ENCODE data around the gene CNST. TPM values are rescaled to one million over a fixed set of nuclear protein-coding genes. Genes with fewer than 3 reads are reported as not detected.

Gene CNST
- 10 to 100 TPM; 32.1 to 33.5 (median 32.3) TPM for total RNA-seq

GRCh38 chr1:246566128-246566812 is at the start of gene CNST, which contains the start of gene TFB2M:
Gene CNST, plus strand, starts transcription at chr1:246566456. Its CDS starts 25,107 bp downstream, at chr1:246591563.
Gene TFB2M, minus strand, starts transcription at chr1:246566261. Its CDS starts 123 bp downstream, at chr1:246566138.
- DNase-seq (peak; percentile 82), ATAC-seq (peak; percentile 85 to 91)
- Mint-ChIP-seq H3K4me1 (ENCODE audit: low read depth) (peaks cover 50% of the 10 kb centered on the region), H3K36me3 (ENCODE audit: insufficient read depth) (peaks cover 4% of the 10 kb centered on the region), H3K9me3 (no peaks in the 10 kb centered on the region), H3K27me3 (ENCODE audit: low read depth) (no peaks in the 10 kb centered on the region), H3K4me3 (peak within 1 kb of the TSS; percentile 99)

- ATAC-seq, result no peak
- H3K9me3 Mint-ChIP-seq, result peaks cover 11% of the 10 kb centered on the region
- peaks cover 2% of the 10 kb centered on the region for H3K4me1 Mint-ChIP-seq (ENCODE audit: low read depth)
Observed at GRCh38 chr1:246517391-246517790, 48.9 kb upstream of the CNST start.

GRCh38 chr1:246518456-246519205 is 47.6 kb upstream of the CNST start:
- Mint-ChIP-seq H3K4me1 (ENCODE audit: low read depth) (peaks cover 2% of the 10 kb centered on the region), H3K36me3 (ENCODE audit: insufficient read depth) (no peaks in the 10 kb centered on the region), H3K27me3 (ENCODE audit: low read depth) (no peaks in the 10 kb centered on the region), H3K9me3 (peaks cover 11% of the 10 kb centered on the region), H3K4me3 (no peak overlapping the region)
- ATAC-seq (no peak), DNase-seq (no peak)

More at GRCh38 chr1:246517391-246517790, 48.9 kb upstream of the CNST start:
- no peak for DNase-seq
- Mint-ChIP-seq H3K27me3 (ENCODE audit: low read depth) (no peaks in the 10 kb centered on the region), H3K36me3 (ENCODE audit: insufficient read depth) (no peaks in the 10 kb centered on the region), H3K4me3 (no peak overlapping the region)

GRCh38 chr1:246519514-246519913 is 46.7 kb upstream of the CNST start:
- Mint-ChIP-seq H3K27me3 (ENCODE audit: low read depth) (no peaks in the 10 kb centered on the region), H3K9me3 (peaks cover 11% of the 10 kb centered on the region), H3K4me1 (ENCODE audit: low read depth) (no peaks in the 10 kb centered on the region), H3K36me3 (ENCODE audit: insufficient read depth) (no peaks in the 10 kb centered on the region), H3K4me3 (no peak overlapping the region)
- no peak for ATAC-seq
- no peak for DNase-seq

DNA sequence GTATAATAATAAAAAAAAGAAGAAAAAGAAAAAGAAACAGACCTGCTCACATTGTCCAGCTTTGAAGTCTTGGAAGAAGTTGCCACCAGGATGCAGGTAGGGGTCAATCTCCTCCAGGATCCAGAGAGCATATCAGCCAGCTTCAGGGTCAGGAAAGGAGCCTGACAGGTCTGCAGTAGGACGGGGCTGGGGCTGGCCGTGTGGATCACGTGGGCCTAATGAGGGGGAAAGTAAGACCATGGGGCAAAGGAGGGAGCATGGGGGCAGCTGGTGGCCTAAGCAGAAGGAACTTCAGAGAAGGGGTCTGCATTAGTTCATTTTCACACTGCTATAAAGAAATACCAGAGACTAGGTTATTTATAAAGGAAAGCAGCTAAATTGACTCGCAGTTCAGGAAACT is 39.9 kb upstream of the CNST start:
- no peaks in the 10 kb centered on the region for H3K27me3 Mint-ChIP-seq (ENCODE audit: low read depth)
- no peak overlapping the region for H3K4me3 Mint-ChIP-seq
- H3K36me3 Mint-ChIP-seq (ENCODE audit: insufficient read depth), result no peaks in the 10 kb centered on the region
- H3K9me3 Mint-ChIP-seq, result peaks cover 10% of the 10 kb centered on the region
- no peak for DNase-seq
- no peak for ATAC-seq
- peaks cover 7% of the 10 kb centered on the region for H3K4me1 Mint-ChIP-seq (ENCODE audit: low read depth)

DNA sequence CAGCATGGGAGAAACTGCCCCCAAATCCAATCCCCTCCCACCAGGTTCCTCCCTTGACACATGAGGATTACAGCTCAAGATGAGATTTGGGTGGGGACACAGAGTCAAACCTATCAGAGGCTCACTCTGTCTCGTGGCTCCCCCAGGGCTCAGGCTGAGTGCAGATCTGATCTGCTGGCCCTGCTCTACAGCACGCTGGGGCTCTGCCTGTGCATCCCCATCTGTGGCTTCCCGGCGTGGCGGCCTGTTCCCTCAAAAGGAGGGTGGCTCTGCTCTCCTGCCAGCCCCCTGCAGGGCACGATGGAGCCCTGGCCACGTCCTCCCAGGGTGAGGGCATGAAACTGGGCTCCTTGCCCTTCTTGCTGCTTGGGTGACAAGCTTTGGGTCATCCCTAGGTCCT is 39.3 kb upstream of the CNST start:
- no peaks in the 10 kb centered on the region for H3K27me3 Mint-ChIP-seq (ENCODE audit: low read depth)
- ATAC-seq (no peak), DNase-seq (no peak)
- H3K9me3 Mint-ChIP-seq, result peaks cover 12% of the 10 kb centered on the region
- H3K4me3 Mint-ChIP-seq, result no peak overlapping the region
- H3K4me1 Mint-ChIP-seq (ENCODE audit: low read depth), result peaks cover 7% of the 10 kb centered on the region
- H3K36me3 Mint-ChIP-seq (ENCODE audit: insufficient read depth), result no peaks in the 10 kb centered on the region

DNA sequence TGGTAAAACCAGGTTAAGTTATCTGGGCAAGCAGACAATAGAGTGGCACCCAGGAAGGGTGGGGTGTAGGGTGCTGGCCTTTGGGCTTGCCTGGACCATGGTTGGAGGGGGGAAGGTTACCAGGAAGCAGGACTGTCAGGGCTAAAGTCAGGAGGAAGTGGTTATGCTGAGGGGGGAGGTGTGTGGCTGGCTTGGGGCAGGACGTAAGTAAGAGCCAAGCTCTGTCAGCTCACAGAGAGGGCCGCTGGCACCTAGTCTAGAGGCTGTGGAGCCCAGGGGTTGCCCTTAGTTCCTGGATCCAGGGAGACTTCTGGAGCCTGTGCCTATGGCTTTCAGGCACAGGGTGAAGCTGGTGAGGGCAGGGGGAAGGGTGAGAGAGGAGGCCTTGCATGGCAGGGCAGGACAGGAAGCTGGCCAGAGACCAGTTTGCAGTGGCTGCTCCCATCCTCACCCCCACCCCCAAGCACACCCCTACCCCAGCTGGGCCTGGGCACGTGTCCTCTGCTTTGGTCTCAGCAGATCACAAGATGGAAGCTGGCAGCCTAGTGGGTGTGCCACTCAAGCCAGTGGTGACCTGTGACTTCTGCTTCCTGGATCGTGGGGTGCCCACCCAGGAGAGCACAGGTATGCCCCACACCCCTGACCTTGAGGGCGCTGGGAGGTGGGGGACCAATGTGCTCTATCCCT is 38.7 kb upstream of the CNST start:
- no peaks in the 10 kb centered on the region for H3K27me3 Mint-ChIP-seq (ENCODE audit: low read depth)
- ATAC-seq, result no peak
- no peak overlapping the region for H3K4me3 Mint-ChIP-seq

DNA sequence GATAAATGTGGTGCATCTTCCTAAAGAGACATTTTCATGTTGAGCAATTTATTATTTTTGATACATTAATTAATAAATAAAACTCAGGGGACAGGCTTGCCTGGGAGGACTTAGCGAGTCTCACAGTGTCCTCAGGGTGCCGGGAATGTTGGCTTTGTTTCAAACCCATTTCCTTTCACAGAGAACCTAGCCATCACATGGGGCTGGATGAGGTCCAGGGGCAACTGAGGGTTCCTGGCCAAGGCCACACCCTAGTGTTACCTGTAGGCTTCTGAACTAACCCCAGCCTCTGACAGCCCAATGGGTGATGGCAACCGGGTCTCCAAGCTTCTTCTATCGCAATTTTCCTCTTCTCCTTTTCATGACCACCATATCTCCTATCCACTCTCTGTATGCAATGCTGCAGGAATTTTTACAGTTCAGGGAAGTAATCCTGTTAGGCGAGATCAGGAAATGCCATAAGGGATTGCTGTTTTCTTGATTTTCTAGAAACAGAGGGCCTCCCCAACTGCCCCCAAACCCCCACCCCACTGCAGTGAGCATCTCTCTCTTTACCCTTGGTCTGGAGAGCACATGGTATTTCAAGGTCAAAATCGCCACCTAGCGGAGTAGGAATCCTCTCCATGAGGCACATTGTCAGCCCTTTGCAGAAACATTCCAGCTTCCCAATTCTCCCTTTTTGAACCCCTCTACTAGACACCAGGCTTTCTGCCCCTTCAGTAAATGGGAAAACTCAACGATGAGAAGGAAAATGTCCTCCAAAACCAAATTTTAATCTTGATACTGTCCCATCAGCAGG is 37.1 kb upstream of the CNST start:
- no peak overlapping the region for H3K4me3 Mint-ChIP-seq
- ATAC-seq, result no peak
- no peak for DNase-seq
- peaks cover 7% of the 10 kb centered on the region for H3K4me1 Mint-ChIP-seq (ENCODE audit: low read depth)
- no peaks in the 10 kb centered on the region for H3K36me3 Mint-ChIP-seq (ENCODE audit: insufficient read depth)
- H3K9me3 Mint-ChIP-seq, result peaks cover 12% of the 10 kb centered on the region
- H3K27me3 Mint-ChIP-seq (ENCODE audit: low read depth), result no peaks in the 10 kb centered on the region

More for the DNA sequence above, 38.7 kb upstream of the CNST start:
- no peaks in the 10 kb centered on the region for H3K36me3 Mint-ChIP-seq (ENCODE audit: insufficient read depth)
- no peak for DNase-seq
- H3K4me1 Mint-ChIP-seq (ENCODE audit: low read depth), result peaks cover 7% of the 10 kb centered on the region
- H3K9me3 Mint-ChIP-seq, result peaks cover 12% of the 10 kb centered on the region

GRCh38 chr1:246530482-246530881 is 35.8 kb upstream of the CNST start:
- DNase-seq (no peak), ATAC-seq (no peak)
- H3K4me1 Mint-ChIP-seq (ENCODE audit: low read depth), result peaks cover 7% of the 10 kb centered on the region

GRCh38 chr1:246532519-246532918 is 33.7 kb upstream of the CNST start:
- Mint-ChIP-seq H3K4me3 (no peak overlapping the region), H3K36me3 (ENCODE audit: insufficient read depth) (no peaks in the 10 kb centered on the region), H3K4me1 (ENCODE audit: low read depth) (peaks cover 3% of the 10 kb centered on the region), H3K27me3 (ENCODE audit: low read depth) (no peaks in the 10 kb centered on the region), H3K9me3 (peaks cover 12% of the 10 kb centered on the region)
- ATAC-seq (no peak), DNase-seq (no peak)

More at GRCh38 chr1:246530482-246530881, 35.8 kb upstream of the CNST start:
- Mint-ChIP-seq H3K27me3 (ENCODE audit: low read depth) (no peaks in the 10 kb centered on the region), H3K36me3 (ENCODE audit: insufficient read depth) (no peaks in the 10 kb centered on the region), H3K4me3 (no peak overlapping the region), H3K9me3 (peaks cover 12% of the 10 kb centered on the region)

GRCh38 chr1:246533371-246533905 is 32.8 kb upstream of the CNST start:
- DNase-seq (no peak), ATAC-seq (no peak)
- H3K4me3 Mint-ChIP-seq, result no peak overlapping the region
- no peaks in the 10 kb centered on the region for H3K36me3 Mint-ChIP-seq (ENCODE audit: insufficient read depth)
- peaks cover 12% of the 10 kb centered on the region for H3K9me3 Mint-ChIP-seq
- H3K4me1 Mint-ChIP-seq (ENCODE audit: low read depth), result no peaks in the 10 kb centered on the region
- no peaks in the 10 kb centered on the region for H3K27me3 Mint-ChIP-seq (ENCODE audit: low read depth)

- Mint-ChIP-seq H3K36me3 (ENCODE audit: insufficient read depth) (peaks cover 2% of the 10 kb centered on the region), H3K4me1 (ENCODE audit: low read depth) (no peaks in the 10 kb centered on the region), H3K27me3 (ENCODE audit: low read depth) (no peaks in the 10 kb centered on the region), H3K4me3 (no peak overlapping the region), H3K9me3 (peaks cover 12% of the 10 kb centered on the region)
- no peak for ATAC-seq
- DNase-seq, result no peak
Observed at GRCh38 chr1:246534114-246534513, 32.1 kb upstream of the CNST start.

- H3K27me3 Mint-ChIP-seq (ENCODE audit: low read depth), result no peaks in the 10 kb centered on the region
- H3K36me3 Mint-ChIP-seq (ENCODE audit: insufficient read depth), result peaks cover 12% of the 10 kb centered on the region
Observed at GRCh38 chr1:246537441-246537840, 28.8 kb upstream of the CNST start.

More at GRCh38 chr1:246537441-246537840, 28.8 kb upstream of the CNST start:
- no peak for ATAC-seq
- Mint-ChIP-seq H3K4me1 (ENCODE audit: low read depth) (no peaks in the 10 kb centered on the region), H3K4me3 (no peak overlapping the region), H3K9me3 (no peaks in the 10 kb centered on the region)
- no peak for DNase-seq
